SK-N-SH treated with all-trans-retinoic acid at 6 μM for 48 hours (cell line): ENCODE data around the gene PRPF38B.

Experiments used
- ATAC-seq: fragments of 200-7000 bp; cut with Tn5 transposase; 3 replicates; pipeline ENCODE4 v1.9.1; 2020; ENCODE audit warnings: mild to moderate bottlenecking, moderate library complexity
- ARNTL ChIP-seq: fragments of 450-650 bp; formaldehyde crosslinking; IDR thresholded peaks from 2 replicates; pipeline ENCODE4 v1.5.0; 2020; ENCODE audit warnings: low read depth, mild to moderate bottlenecking, moderate library complexity, borderline replicate concordance
- BACH2 ChIP-seq: fragments of 250-450 bp; sonication (Bioruptor Pico); IDR thresholded peaks from 2 replicates; pipeline ENCODE4 v1.9.0; 2021; ENCODE audit warnings: mild to moderate bottlenecking, borderline replicate concordance
- CREB5 ChIP-seq: fragments of 250-450 bp; sonication (Bioruptor Pico); IDR thresholded peaks from 2 replicates; pipeline ENCODE4 v1.5.1; 2020; ENCODE audit warnings: low read depth, mild to moderate bottlenecking, moderate library complexity
- CSDC2 ChIP-seq: fragments of 250-450 bp; sonication (Bioruptor Pico); IDR thresholded peaks from 2 replicates; pipeline ENCODE4 v1.5.0; 2020; ENCODE audit warnings: mild to moderate bottlenecking, moderate library complexity
- ESRRG ChIP-seq: fragments of 250-450 bp; sonication (Bioruptor Pico); IDR thresholded peaks from 2 replicates; pipeline ENCODE4 v1.6.1; 2021; ENCODE audit warnings: mild to moderate bottlenecking
- GLIS3 ChIP-seq: fragments of 250-450 bp; sonication (Bioruptor Pico); IDR thresholded peaks from 2 replicates; pipeline ENCODE4 v1.5.0; 2020; ENCODE audit warnings: mild to moderate bottlenecking, moderate library complexity
- OSR1 ChIP-seq: fragments of 250-450 bp; sonication (Bioruptor Pico); IDR thresholded peaks from 2 replicates; pipeline ENCODE4 v1.8.0; 2022; ENCODE audit warnings: moderate library complexity, mild to moderate bottlenecking, inconsistent platforms
- PATZ1 ChIP-seq: fragments of 250-450 bp; sonication (Bioruptor Pico); IDR thresholded peaks from 2 replicates; pipeline ENCODE4 v1.8.0; 2020; ENCODE audit warnings: mild to moderate bottlenecking, moderate library complexity, borderline replicate concordance
- RARB ChIP-seq: fragments of 250-450 bp; sonication (Bioruptor Pico); IDR thresholded peaks from 2 replicates; pipeline ENCODE4 v1.8.0; 2021; ENCODE audit warnings: mild to moderate bottlenecking, moderate library complexity
- SNAI2 ChIP-seq: fragments of 250-450 bp; sonication (Bioruptor Pico); IDR thresholded peaks from 2 replicates; pipeline ENCODE4 v1.5.0; 2020; ENCODE audit warnings: mild to moderate bottlenecking, moderate library complexity
- TCF4 ChIP-seq: fragments of 250-450 bp; sonication (Bioruptor Pico); IDR thresholded peaks from 2 replicates; pipeline ENCODE4 v1.8.0; 2021; ENCODE audit warnings: mild to moderate bottlenecking, moderate library complexity, borderline replicate concordance
- TSHZ2 ChIP-seq: fragments of 250-450 bp; sonication (Bioruptor Pico); IDR thresholded peaks from 2 replicates; pipeline ENCODE4 v1.5.0; 2020; ENCODE audit warnings: mild to moderate bottlenecking, moderate library complexity
- ZC3H10 ChIP-seq: fragments of 250-450 bp; sonication (Bioruptor Pico); IDR thresholded peaks from 2 replicates; pipeline ENCODE4 v1.5.1; 2021; ENCODE audit warnings: mild to moderate bottlenecking, moderate library complexity
- ZFP3 ChIP-seq: fragments of 250-450 bp; sonication (Bioruptor Pico); IDR thresholded peaks from 2 replicates; pipeline ENCODE4 v1.5.0; 2020; ENCODE audit warnings: mild to moderate bottlenecking, moderate library complexity
- ZNF565 ChIP-seq: fragments of 450-650 bp; formaldehyde crosslinking; conservative IDR thresholded peaks from 2 replicates; pipeline ENCODE4 v1.5.0; 2020; ENCODE audit warnings: low read depth, mild to moderate bottlenecking, moderate library complexity
- ZNF70 ChIP-seq: fragments of 450-650 bp; formaldehyde crosslinking; IDR thresholded peaks from 2 replicates; pipeline ENCODE4 v1.5.0; 2020; ENCODE audit warnings: mild to moderate bottlenecking, moderate library complexity
- TF ChIP-seq, protein P1 (sequence below): fragments of 250-450 bp; sonication (Bioruptor Pico); IDR thresholded peaks from 2 replicates; pipeline ENCODE4 v1.5.1; 2021; ENCODE audit warnings: mild to moderate bottlenecking, moderate library complexity
- TF ChIP-seq, protein P2 (sequence below): fragments of 250-450 bp; sonication (Bioruptor Pico); IDR thresholded peaks from 2 replicates; pipeline ENCODE4 v1.8.0; 2021; ENCODE audit warnings: low read depth, mild to moderate bottlenecking, moderate library complexity, borderline replicate concordance

Gene PRPF38B

DNA sequence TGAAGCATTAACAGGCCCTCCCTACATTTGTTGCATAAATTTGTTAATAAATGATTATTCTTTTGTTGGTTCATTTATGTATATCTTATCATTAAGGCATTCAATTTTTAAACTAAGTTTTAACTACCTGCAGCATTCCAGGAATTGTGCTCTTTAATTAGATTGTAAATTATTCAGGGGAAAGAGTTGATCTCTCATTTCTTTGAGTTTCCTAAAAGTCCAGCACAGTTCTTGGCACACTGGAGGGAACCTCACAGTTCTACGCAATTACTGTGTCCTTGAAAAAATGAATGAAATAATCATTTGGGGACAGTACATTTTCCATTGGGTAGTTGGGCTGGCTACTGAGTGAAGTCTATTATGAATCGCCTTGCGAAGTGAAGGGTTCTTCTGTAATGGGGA lies 53.9 kb downstream of the PRPF38B start:
- no peak for ATAC-seq
- TF ChIP-seq ARNTL, result no peak
- no peak for TF ChIP-seq ZNF70 (CRISPR knock-in tag)
- no peak for TF ChIP-seq CREB5
- TF ChIP-seq TSHZ2 (CRISPR knock-in tag), result no peak
- no peak for TF ChIP-seq ZNF565 (CRISPR knock-in tag)
- TF ChIP-seq OSR1 (CRISPR knock-in tag), result no peak
- no peak for TF ChIP-seq RARB (CRISPR knock-in tag)
- TF ChIP-seq ZC3H10 (CRISPR knock-in tag), result no peak
- TF ChIP-seq SNAI2, result no peak
- TF ChIP-seq GLIS3 (CRISPR knock-in tag), result no peak
- TF ChIP-seq, protein P1, sequence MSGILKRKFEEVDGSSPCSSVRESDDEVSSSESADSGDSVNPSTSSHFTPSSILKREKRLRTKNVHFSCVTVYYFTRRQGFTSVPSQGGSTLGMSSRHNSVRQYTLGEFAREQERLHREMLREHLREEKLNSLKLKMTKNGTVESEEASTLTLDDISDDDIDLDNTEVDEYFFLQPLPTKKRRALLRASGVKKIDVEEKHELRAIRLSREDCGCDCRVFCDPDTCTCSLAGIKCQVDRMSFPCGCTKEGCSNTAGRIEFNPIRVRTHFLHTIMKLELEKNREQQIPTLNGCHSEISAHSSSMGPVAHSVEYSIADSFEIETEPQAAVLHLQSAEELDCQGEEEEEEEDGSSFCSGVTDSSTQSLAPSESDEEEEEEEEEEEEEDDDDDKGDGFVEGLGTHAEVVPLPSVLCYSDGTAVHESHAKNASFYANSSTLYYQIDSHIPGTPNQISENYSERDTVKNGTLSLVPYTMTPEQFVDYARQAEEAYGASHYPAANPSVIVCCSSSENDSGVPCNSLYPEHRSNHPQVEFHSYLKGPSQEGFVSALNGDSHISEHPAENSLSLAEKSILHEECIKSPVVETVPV (CRISPR knock-in tag), result no peak
- TF ChIP-seq, protein P2, sequence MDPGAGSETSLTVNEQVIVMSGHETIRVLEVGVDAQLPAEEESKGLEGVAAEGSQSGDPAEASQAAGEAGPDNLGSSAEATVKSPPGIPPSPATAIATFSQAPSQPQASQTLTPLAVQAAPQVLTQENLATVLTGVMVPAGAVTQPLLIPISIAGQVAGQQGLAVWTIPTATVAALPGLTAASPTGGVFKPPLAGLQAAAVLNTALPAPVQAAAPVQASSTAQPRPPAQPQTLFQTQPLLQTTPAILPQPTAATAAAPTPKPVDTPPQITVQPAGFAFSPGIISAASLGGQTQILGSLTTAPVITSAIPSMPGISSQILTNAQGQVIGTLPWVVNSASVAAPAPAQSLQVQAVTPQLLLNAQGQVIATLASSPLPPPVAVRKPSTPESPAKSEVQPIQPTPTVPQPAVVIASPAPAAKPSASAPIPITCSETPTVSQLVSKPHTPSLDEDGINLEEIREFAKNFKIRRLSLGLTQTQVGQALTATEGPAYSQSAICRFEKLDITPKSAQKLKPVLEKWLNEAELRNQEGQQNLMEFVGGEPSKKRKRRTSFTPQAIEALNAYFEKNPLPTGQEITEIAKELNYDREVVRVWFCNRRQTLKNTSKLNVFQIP (CRISPR knock-in tag), result no peak
- TF ChIP-seq TCF4, result no peak
- TF ChIP-seq ESRRG, result no peak
- no peak for TF ChIP-seq BACH2
- no peak for TF ChIP-seq ZFP3 (CRISPR knock-in tag)
- no peak for TF ChIP-seq PATZ1 (CRISPR knock-in tag)

GRCh38 chr1:108746382-108747170 lies 54.5 kb downstream of the PRPF38B start, which contains the start of gene STXBP3:
Gene STXBP3 (plus strand): TSS chr1:108746674. CDS start chr1:108746738, 64 bp downstream.
- no peak for TF ChIP-seq ESRRG
- TF ChIP-seq, protein P1 (CRISPR knock-in tag), result 0 out of 2 replicates have a peak, but pooled peaks have one; percentile 11
- TF ChIP-seq TSHZ2 (CRISPR knock-in tag), result no peak
- TF ChIP-seq CSDC2, result no peak
- TF ChIP-seq PATZ1 (CRISPR knock-in tag), result peak; percentile 27; the same call in 1 of the 2 replicates
- peak; percentile 91 for ATAC-seq
